OCI-LY1 (cell line): ENCODE measurements around the gene NAA20.

Source experiments
- H2AFZ ChIP-seq: fragments of 200-600 bp; sonication (generic), shearing (Covaris generic); 2 replicates; pipeline ENCODE4 v1.6.0; 2014; ENCODE audit warnings: antibody characterized with exemption, mild to moderate bottlenecking, low read length
- H3F3A ChIP-seq: fragments of 200-600 bp; sonication (generic), shearing (Covaris generic); 2 replicates; pipeline ENCODE4 v1.6.0; 2014; ENCODE audit warnings: mild to moderate bottlenecking, antibody characterized with exemption, low read length, moderate library complexity; ENCODE audit not compliant: insufficient read depth
- H3K27ac ChIP-seq: fragments of 200-600 bp; sonication (generic); 2 replicates; pipeline ENCODE4 v1.5.1; 2014; ENCODE audit warnings: low read length, mixed run types, mild to moderate bottlenecking, low read depth; ENCODE audit not compliant: poor library complexity, severe bottlenecking
- H3K27me3 ChIP-seq: fragments of 200-600 bp; sonication (generic); 2 replicates; pipeline ENCODE4 v1.6.0; 2014; ENCODE audit warnings: antibody characterized with exemption, mild to moderate bottlenecking, low read length, moderate library complexity; ENCODE audit not compliant: insufficient read depth
- H3K36me3 ChIP-seq: fragments of 200-600 bp; sonication (generic); 2 replicates; pipeline ENCODE4 v1.6.1; 2014; ENCODE audit warnings: mild to moderate bottlenecking, antibody characterized with exemption, low read length, moderate library complexity, mixed read lengths; ENCODE audit not compliant: insufficient read depth
- H3K4me1 ChIP-seq: fragments of 200-600 bp; sonication (generic); 2 replicates; pipeline ENCODE4 v1.5.1; 2014; ENCODE audit warnings: mild to moderate bottlenecking, low read length, moderate library complexity; ENCODE audit not compliant: insufficient read depth, severe bottlenecking
- H3K4me2 ChIP-seq: fragments of 200-600 bp; sonication (generic), shearing (Covaris generic); 2 replicates; pipeline ENCODE4 v1.6.1; 2014; ENCODE audit warnings: low read length
- H3K4me3 ChIP-seq: fragments of 200-600 bp; sonication (generic); 2 replicates; pipeline ENCODE4 v1.5.1; 2014; ENCODE audit warnings: low read length, low read depth, mild to moderate bottlenecking, mixed read lengths; ENCODE audit not compliant: poor library complexity, severe bottlenecking
- H3K79me2 ChIP-seq: fragments of 200-600 bp; shearing (Covaris generic); 2 replicates; pipeline ENCODE4 v1.6.1; 2016; ENCODE audit warnings: mixed run types, low read length, mixed read lengths; ENCODE audit not compliant: insufficient read depth
- H3K9ac ChIP-seq: fragments of 200-600 bp; sonication (generic), shearing (Covaris generic); 2 replicates; pipeline ENCODE4 v1.6.1; 2014; ENCODE audit warnings: mild to moderate bottlenecking, low read length, mixed read lengths
- H3K9me2 ChIP-seq: fragments of 200-600 bp; sonication (generic), shearing (Covaris generic); 2 replicates; pipeline ENCODE4 v1.6.1; 2014; ENCODE audit warnings: low read depth, mild to moderate bottlenecking, low read length, mixed read lengths
- H3K9me3 ChIP-seq: fragments of 200-600 bp; shearing (Covaris generic); 2 replicates; pipeline ENCODE4 v1.6.1; 2014; ENCODE audit warnings: low read length, mixed read lengths
- H4K20me1 ChIP-seq: fragments of 200-600 bp; sonication (generic), shearing (Covaris generic); 2 replicates; pipeline ENCODE4 v1.6.0; 2016; ENCODE audit warnings: mild to moderate bottlenecking, low read length; ENCODE audit not compliant: insufficient read depth
- EZH2 ChIP-seq: fragments of 200-600 bp; sonication (generic), shearing (Covaris generic); IDR thresholded peaks from 2 replicates; pipeline ENCODE4 v1.8.0; 2017; ENCODE audit warnings: borderline replicate concordance, mixed run types, mild to moderate bottlenecking, antibody characterized with exemption, low read length, moderate library complexity, mixed read lengths
- TF ChIP-seq, protein P1 (sequence below): fragments of 200-600 bp; sonication (generic), shearing (Covaris generic); IDR thresholded peaks from 2 replicates; pipeline ENCODE4 v1.5.1; 2017; ENCODE audit warnings: mild to moderate bottlenecking, antibody characterized with exemption, low read length, moderate library complexity, mixed read lengths

The NAA20 gene

DNA sequence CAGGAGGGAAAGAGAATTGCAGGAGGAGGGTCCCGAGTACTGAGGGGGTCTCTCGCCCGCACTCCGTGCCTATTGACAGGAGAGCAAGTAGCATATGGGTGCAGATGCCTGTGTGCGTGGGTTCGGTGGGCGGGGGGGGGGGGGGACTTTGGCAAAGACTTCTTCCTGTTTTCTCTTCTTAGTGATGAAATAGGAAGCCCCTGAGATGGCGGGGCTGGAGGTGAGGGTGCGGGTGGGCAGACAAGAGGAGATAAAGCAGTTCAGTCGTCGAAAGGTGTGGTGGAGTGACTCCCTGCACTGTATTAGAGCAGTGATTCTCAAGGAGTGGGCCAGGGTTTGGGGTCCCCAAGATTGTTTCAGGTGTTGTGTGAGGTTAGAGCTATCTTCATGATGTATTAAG, 3.7 kb downstream of the NAA20 start:
- H3K9ac ChIP-seq: no peak overlapping the region
- no peaks in the 10 kb centered on the region for H3F3A ChIP-seq
- no peak overlapping the region for H3K4me2 ChIP-seq
- H2AFZ ChIP-seq: no peak overlapping the region
- no peaks in the 10 kb centered on the region for H4K20me1 ChIP-seq
- H3K27ac ChIP-seq: no peak overlapping the region
- TF ChIP-seq EZH2: no peak
- TF ChIP-seq, protein P1, sequence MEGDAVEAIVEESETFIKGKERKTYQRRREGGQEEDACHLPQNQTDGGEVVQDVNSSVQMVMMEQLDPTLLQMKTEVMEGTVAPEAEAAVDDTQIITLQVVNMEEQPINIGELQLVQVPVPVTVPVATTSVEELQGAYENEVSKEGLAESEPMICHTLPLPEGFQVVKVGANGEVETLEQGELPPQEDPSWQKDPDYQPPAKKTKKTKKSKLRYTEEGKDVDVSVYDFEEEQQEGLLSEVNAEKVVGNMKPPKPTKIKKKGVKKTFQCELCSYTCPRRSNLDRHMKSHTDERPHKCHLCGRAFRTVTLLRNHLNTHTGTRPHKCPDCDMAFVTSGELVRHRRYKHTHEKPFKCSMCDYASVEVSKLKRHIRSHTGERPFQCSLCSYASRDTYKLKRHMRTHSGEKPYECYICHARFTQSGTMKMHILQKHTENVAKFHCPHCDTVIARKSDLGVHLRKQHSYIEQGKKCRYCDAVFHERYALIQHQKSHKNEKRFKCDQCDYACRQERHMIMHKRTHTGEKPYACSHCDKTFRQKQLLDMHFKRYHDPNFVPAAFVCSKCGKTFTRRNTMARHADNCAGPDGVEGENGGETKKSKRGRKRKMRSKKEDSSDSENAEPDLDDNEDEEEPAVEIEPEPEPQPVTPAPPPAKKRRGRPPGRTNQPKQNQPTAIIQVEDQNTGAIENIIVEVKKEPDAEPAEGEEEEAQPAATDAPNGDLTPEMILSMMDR: no peak
- peaks cover 44% of the 10 kb centered on the region for H3K36me3 ChIP-seq
- no peaks in the 10 kb centered on the region for H3K9me3 ChIP-seq
- peaks cover 67% of the 10 kb centered on the region for H3K79me2 ChIP-seq
- H3K4me3 ChIP-seq: no peak overlapping the region
- H3K27me3 ChIP-seq: no peaks in the 10 kb centered on the region
- peaks cover 35% of the 10 kb centered on the region for H3K4me1 ChIP-seq
- no peaks in the 10 kb centered on the region for H3K9me2 ChIP-seq

DNA sequence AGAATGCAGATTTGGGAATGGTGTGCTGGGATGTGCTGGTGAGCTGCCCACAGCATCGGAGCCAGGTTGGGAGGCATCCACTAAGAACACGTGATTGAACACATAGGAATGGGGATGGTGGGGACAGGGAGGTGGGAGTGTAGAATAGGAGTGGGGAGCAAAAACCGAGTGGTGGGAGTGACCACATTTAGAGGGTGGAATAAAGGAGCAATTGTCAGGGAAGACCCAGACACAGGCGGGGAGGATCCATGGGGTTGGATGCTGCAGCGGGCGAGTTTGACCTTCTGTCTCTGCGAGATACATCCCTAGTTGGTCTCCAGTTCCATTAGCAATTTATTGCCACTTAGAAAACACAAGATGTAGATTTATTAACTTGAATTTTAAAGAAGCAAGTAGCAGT, 4.7 kb downstream of the NAA20 start:
- H3K36me3 ChIP-seq: peaks cover 54% of the 10 kb centered on the region

DNA sequence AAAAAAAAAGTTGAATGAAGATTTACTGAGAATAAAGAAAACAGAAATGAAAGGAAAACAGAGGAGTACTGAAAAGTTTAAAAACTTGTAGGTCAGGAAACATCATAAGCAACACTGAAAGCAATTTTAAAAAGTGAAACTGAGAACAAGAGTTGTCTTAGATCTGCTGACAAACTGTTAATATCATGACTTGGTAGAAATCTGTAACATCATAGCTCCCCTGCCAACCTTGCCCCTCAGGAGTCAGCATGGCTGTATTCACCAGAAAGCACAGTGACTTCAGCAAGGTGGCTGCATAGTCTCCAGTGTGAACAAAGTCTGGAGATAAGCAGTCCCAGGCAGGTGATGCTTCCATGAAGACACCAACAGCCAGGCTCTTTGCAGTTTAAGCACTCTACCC, 5.3 kb downstream of the NAA20 start:
- Histone ChIP-seq H3K36me3 (peaks cover 60% of the 10 kb centered on the region), H2AFZ (no peak overlapping the region), H3F3A (no peaks in the 10 kb centered on the region), H3K9ac (no peak overlapping the region), H3K9me2 (no peaks in the 10 kb centered on the region), H3K4me1 (peaks cover 29% of the 10 kb centered on the region), H4K20me1 (no peaks in the 10 kb centered on the region), H3K9me3 (no peaks in the 10 kb centered on the region), H3K4me3 (no peak overlapping the region), H3K27me3 (no peaks in the 10 kb centered on the region), H3K27ac (no peak overlapping the region), H3K4me2 (no peak overlapping the region), H3K79me2 (peaks cover 66% of the 10 kb centered on the region)
- no peak for TF ChIP-seq EZH2
- TF ChIP-seq, protein P1: no peak

More for the DNA sequence above, 4.7 kb downstream of the NAA20 start:
- Histone ChIP-seq H3K4me2 (no peak overlapping the region), H4K20me1 (no peaks in the 10 kb centered on the region), H3K27ac (no peak overlapping the region), H3K9ac (no peak overlapping the region), H3K4me1 (peaks cover 31% of the 10 kb centered on the region), H3K27me3 (no peaks in the 10 kb centered on the region), H3K4me3 (no peak overlapping the region), H3F3A (no peaks in the 10 kb centered on the region), H3K9me2 (no peaks in the 10 kb centered on the region), H3K79me2 (peaks cover 67% of the 10 kb centered on the region), H2AFZ (no peak overlapping the region), H3K9me3 (no peaks in the 10 kb centered on the region)
- TF ChIP-seq, protein P1: no peak
